ENCODE measurements around the gene UBE2V1.

- no peak for TF ChIP-seq CTCF (conservative IDR thresholded peaks at IDR 0.05; ENCODE audit: low read depth, low read length)
- no peak for TF ChIP-seq EZH2 (IDR thresholded peaks at IDR 0.05; ENCODE audit: borderline replicate concordance, low read depth, low read length, poor library complexity, severe bottlenecking)
Measured at GRCh38 chr20:50065325-50065615, 47.7 kb downstream of the UBE2V1 start.
